H9 (cell line): ENCODE data around the gene DTNB. TPM values are rescaled to one million over a fixed set of nuclear protein-coding genes. Genes with fewer than 3 reads are reported as not detected.

ENCODE experiments used
- DNase-seq: peaks from one replicate; pipeline ENCODE4 v3.0.0-alpha.2; 2017
- H2AFZ ChIP-seq: one replicate; pipeline ENCODE4 v1.6.1; 2013; ENCODE audit warnings: mild to moderate bottlenecking, low read length, control low read depth, moderate library complexity
- H2AK5ac ChIP-seq: 2 replicates; pipeline ENCODE4 v1.6.1; 2013; ENCODE audit warnings: low read length, control low read depth, mixed read lengths; ENCODE audit not compliant: insufficient read length
- H2BK120ac ChIP-seq: one replicate; pipeline ENCODE4 v1.6.1; 2013; ENCODE audit warnings: low read depth, mild to moderate bottlenecking, low read length, control low read depth, inconsistent platforms; ENCODE audit not compliant: poor library complexity, severe bottlenecking
- H2BK12ac ChIP-seq: 2 replicates; pipeline ENCODE4 v1.6.1; 2013; ENCODE audit warnings: low read length, control low read depth, mixed read lengths, low read depth; ENCODE audit not compliant: insufficient read length
- H2BK15ac ChIP-seq: 2 replicates; pipeline ENCODE4 v1.6.1; 2013; ENCODE audit warnings: low read depth, low read length, control low read depth
- H2BK20ac ChIP-seq: one replicate; pipeline ENCODE4 v1.6.1; 2013; ENCODE audit warnings: low read depth, mild to moderate bottlenecking, low read length, control low read depth, inconsistent platforms; ENCODE audit not compliant: poor library complexity, severe bottlenecking
- H2BK5ac ChIP-seq: 2 replicates; pipeline ENCODE4 v1.6.1; 2013; ENCODE audit warnings: low read length, control low read depth, mixed read lengths; ENCODE audit not compliant: insufficient read length
- H3K14ac ChIP-seq: 2 replicates; pipeline ENCODE4 v1.6.1; 2013; ENCODE audit warnings: low read length, control low read depth; ENCODE audit not compliant: insufficient read depth
- H3K18ac ChIP-seq: 2 replicates; pipeline ENCODE4 v1.6.1; 2013; ENCODE audit warnings: low read depth, mild to moderate bottlenecking, mixed read lengths, low read length, control low read depth; ENCODE audit not compliant: insufficient read length
- H3K23ac ChIP-seq: 2 replicates; pipeline ENCODE4 v1.6.1; 2013; ENCODE audit warnings: low read length, control low read depth, mixed read lengths, low read depth; ENCODE audit not compliant: insufficient read length
- H3K23me2 ChIP-seq: 2 replicates; pipeline ENCODE4 v1.6.1; 2013; ENCODE audit warnings: low read depth, mild to moderate bottlenecking, mixed read lengths, low read length, control low read depth; ENCODE audit not compliant: insufficient read length, poor library complexity, severe bottlenecking
- H3K27ac ChIP-seq: 2 replicates; pipeline ENCODE4 v1.5.1; 2013; ENCODE audit warnings: low read length, control low read depth, mixed read lengths, low read depth; ENCODE audit not compliant: insufficient read length
- H3K27me3 ChIP-seq: 2 replicates; pipeline ENCODE4 v1.6.1; 2013; ENCODE audit warnings: low read length, control low read depth, inconsistent platforms; ENCODE audit not compliant: insufficient read depth
- H3K4ac ChIP-seq: 2 replicates; pipeline ENCODE4 v1.6.1; 2013; ENCODE audit warnings: low read depth, mild to moderate bottlenecking, control low read depth, inconsistent platforms, low read length, moderate library complexity
- H3K4me1 ChIP-seq: 2 replicates; pipeline ENCODE4 v1.6.1; 2013; ENCODE audit warnings: low read length, control low read depth, inconsistent platforms; ENCODE audit not compliant: insufficient read depth
- H3K4me2 ChIP-seq: 2 replicates; pipeline ENCODE4 v1.6.1; 2013; ENCODE audit warnings: low read length, control low read depth, mixed read lengths; ENCODE audit not compliant: insufficient read length, insufficient read depth
- H3K56ac ChIP-seq: 2 replicates; pipeline ENCODE4 v1.6.1; 2013; ENCODE audit warnings: low read depth, mild to moderate bottlenecking, mixed read lengths, low read length, control low read depth; ENCODE audit not compliant: insufficient read length
- H3K79me1 ChIP-seq: 2 replicates; pipeline ENCODE4 v1.6.1; 2013; ENCODE audit warnings: low read depth, mild to moderate bottlenecking, moderate library complexity, low read length, control low read depth, inconsistent platforms; ENCODE audit not compliant: insufficient read depth, poor library complexity, severe bottlenecking
- H3K79me2 ChIP-seq: 2 replicates; pipeline ENCODE4 v1.6.1; 2013; ENCODE audit warnings: low read length, control low read depth, inconsistent platforms; ENCODE audit not compliant: insufficient read depth
- H3K9ac ChIP-seq: 2 replicates; pipeline ENCODE4 v1.6.1; 2013; ENCODE audit warnings: low read length, control low read depth, mixed read lengths; ENCODE audit not compliant: insufficient read length; ENCODE audit errors: extremely low read depth
- H3K9me3 ChIP-seq: one replicate; pipeline ENCODE4 v1.6.1; 2013; ENCODE audit warnings: low read depth, low read length, inconsistent platforms; ENCODE audit not compliant: control insufficient read depth
- H3T11ph ChIP-seq: one replicate; pipeline ENCODE4 v1.6.1; 2013; ENCODE audit warnings: mild to moderate bottlenecking, low read length, control low read depth, inconsistent platforms
- H4K20me1 ChIP-seq: one replicate; pipeline ENCODE4 v1.6.1; 2013; ENCODE audit not compliant: control insufficient read depth, insufficient read length, insufficient read depth
- H4K5ac ChIP-seq: 2 replicates; pipeline ENCODE4 v1.6.1; 2013; ENCODE audit warnings: low read depth, mild to moderate bottlenecking, mixed read lengths, low read length, control low read depth; ENCODE audit not compliant: insufficient read length
- H4K8ac ChIP-seq: replicated peaks from 2 replicates; pipeline ENCODE4 v1.6.1; 2013; ENCODE audit warnings: low read length, control low read depth, mixed read lengths, low read depth; ENCODE audit not compliant: insufficient read length
- H4K91ac ChIP-seq: 2 replicates; pipeline ENCODE4 v1.6.1; 2013; ENCODE audit warnings: low read depth, mild to moderate bottlenecking, moderate library complexity, mixed read lengths, low read length, control low read depth; ENCODE audit not compliant: insufficient read length
- H3K27ac Mint-ChIP-seq, 3 experiments: 2 replicates in 2 of 3; 3 replicates in 1 of 3; pipeline ENCODE4 v1.8.0; 2020 to 2021; ENCODE audit warnings: mixed read lengths in 3 of 3, mild to moderate bottlenecking in 1 of 3, moderate library complexity in 1 of 3
- H3K27me3 Mint-ChIP-seq: 2 replicates; pipeline ENCODE4 v1.8.0; 2021; ENCODE audit warnings: low read depth, mild to moderate bottlenecking, moderate library complexity, mixed read lengths
- H3K36me3 Mint-ChIP-seq, 3 experiments: 2 replicates in 2 of 3; 3 replicates in 1 of 3; pipeline ENCODE4 v1.8.0; 2020 to 2021; ENCODE audit warnings: low read depth in 3 of 3, mixed read lengths in 3 of 3; ENCODE audit not compliant: insufficient read depth in 1 of 3
- H3K4me1 Mint-ChIP-seq, 2 experiments: 2 replicates each; pipeline ENCODE4 v1.8.0; 2020; ENCODE audit warnings: mixed read lengths in 2 of 2
- H3K4me3 Mint-ChIP-seq, 2 experiments: 2 replicates in 1 of 2; 3 replicates in 1 of 2; pipeline ENCODE4 v1.8.0; 2020 to 2021; ENCODE audit warnings: mild to moderate bottlenecking in 2 of 2, mixed read lengths in 2 of 2, moderate library complexity in 1 of 2
- H3K9me3 Mint-ChIP-seq, 2 experiments: 2 replicates in 1 of 2; 3 replicates in 1 of 2; pipeline ENCODE4 v1.8.0; 2020; ENCODE audit warnings: mild to moderate bottlenecking in 2 of 2, mixed read lengths in 2 of 2, moderate library complexity in 1 of 2
- WGBS: extraction: QIAGEN DNeasy Blood & Tissue Kit; methylation state at CpG from one replicate; pipeline ENCODE4 v1.1.7; 2013; ENCODE audit warnings: missing lambda C conversion rate, low lambda C conversion rate, mixed read lengths; ENCODE audit not compliant: insufficient read length; ENCODE audit errors: extremely low coverage; 5-methylcytosine and 5-hydroxymethylcytosine counted together
- total RNA-seq: library from RNA; stranded (reverse); gene quantifications from 2 replicates; pipeline ENCODE4 v1.2.1, GENCODE V29; 2021
- TF ChIP-seq, protein P1 (sequence below): fragments of 200-600 bp; sonication (generic); conservative IDR thresholded peaks from 3 replicates; pipeline ENCODE4 v1.8.0; 2021; ENCODE audit warnings: antibody characterized with exemption, mild to moderate bottlenecking

Gene DTNB
- total RNA-seq, 1 experiment from 2014 or later = 26.7 TPM

DNA sequence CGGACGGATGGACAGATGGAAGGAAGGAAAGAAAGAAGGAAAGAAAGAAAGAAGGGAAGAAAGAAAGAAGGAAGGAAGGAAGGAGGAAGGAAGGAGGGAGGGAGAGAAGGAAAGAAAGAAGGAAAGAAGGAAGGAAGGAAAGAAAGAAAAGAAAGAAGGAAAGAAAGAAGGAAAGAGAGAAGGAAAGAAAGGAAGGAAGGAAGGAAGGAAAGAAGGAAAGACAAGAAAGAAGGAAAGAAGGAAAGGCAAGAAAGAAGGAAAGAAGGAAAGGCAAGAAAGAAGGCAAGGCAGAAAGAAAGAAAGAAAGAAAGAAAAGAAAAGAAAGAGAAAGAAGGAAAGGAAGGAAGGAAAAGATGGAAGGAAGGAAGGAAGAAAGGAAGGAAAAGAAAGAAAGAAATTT is 169.1 kb downstream of the DTNB start:
- Histone ChIP-seq H3K9ac (no peak overlapping the region), H3K18ac (no peak overlapping the region), H3K4me1 (no peaks in the 10 kb centered on the region), H2BK20ac (no peak overlapping the region), H2BK120ac (no peak overlapping the region), H2BK15ac (no peak overlapping the region), H3K79me2 (no peaks in the 10 kb centered on the region), H2BK5ac (no peak overlapping the region), H3K4ac (no peak overlapping the region), H2AK5ac (no peak overlapping the region), H3T11ph (no peak overlapping the region), H4K8ac (no peak overlapping the region), H3K27me3 (no peaks in the 10 kb centered on the region), H4K20me1 (no peaks in the 10 kb centered on the region), H4K5ac (no peak overlapping the region), H3K23me2 (no peaks in the 10 kb centered on the region), H3K4me2 (no peak overlapping the region), H3K14ac (no peak overlapping the region), H3K56ac (no peak overlapping the region), H3K9me3 (no peaks in the 10 kb centered on the region), H2AFZ (no peak overlapping the region), H3K79me1 (no peaks in the 10 kb centered on the region), H4K91ac (no peak overlapping the region), H2BK12ac (no peak overlapping the region), H3K27ac (no peak overlapping the region), H3K23ac (no peak overlapping the region)
- H3K4me1 Mint-ChIP-seq = no peaks in the 10 kb centered on the region
- TF ChIP-seq, protein P1, sequence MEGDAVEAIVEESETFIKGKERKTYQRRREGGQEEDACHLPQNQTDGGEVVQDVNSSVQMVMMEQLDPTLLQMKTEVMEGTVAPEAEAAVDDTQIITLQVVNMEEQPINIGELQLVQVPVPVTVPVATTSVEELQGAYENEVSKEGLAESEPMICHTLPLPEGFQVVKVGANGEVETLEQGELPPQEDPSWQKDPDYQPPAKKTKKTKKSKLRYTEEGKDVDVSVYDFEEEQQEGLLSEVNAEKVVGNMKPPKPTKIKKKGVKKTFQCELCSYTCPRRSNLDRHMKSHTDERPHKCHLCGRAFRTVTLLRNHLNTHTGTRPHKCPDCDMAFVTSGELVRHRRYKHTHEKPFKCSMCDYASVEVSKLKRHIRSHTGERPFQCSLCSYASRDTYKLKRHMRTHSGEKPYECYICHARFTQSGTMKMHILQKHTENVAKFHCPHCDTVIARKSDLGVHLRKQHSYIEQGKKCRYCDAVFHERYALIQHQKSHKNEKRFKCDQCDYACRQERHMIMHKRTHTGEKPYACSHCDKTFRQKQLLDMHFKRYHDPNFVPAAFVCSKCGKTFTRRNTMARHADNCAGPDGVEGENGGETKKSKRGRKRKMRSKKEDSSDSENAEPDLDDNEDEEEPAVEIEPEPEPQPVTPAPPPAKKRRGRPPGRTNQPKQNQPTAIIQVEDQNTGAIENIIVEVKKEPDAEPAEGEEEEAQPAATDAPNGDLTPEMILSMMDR = no peak
- no peak overlapping the region for H3K27ac Mint-ChIP-seq
- H3K4me3 Mint-ChIP-seq = no peak overlapping the region
- H3K36me3 Mint-ChIP-seq = peaks cover 0 to under 1% (median 0%) of the 10 kb centered on the region in 3 experiments; a peak in 1 of 7 replicates
- H3K9me3 Mint-ChIP-seq = no peaks in the 10 kb centered on the region
- no peaks in the 10 kb centered on the region for H3K27me3 Mint-ChIP-seq
- DNase-seq = no peak
- WGBS = no CpG with 5 or more reads among the region's 2 CpGs
